ENCODE data around the gene TMIGD2.

TMIGD2 gene

GRCh38 chr19:4300589-4300988 lies 1.6 kb downstream of the TMIGD2 start:
- no peaks in the 10 kb centered on the region for H3K27me3 ChIP-seq (ENCODE audit: insufficient read depth, poor library complexity, severe bottlenecking)
- DNase-seq (ENCODE audit: low spot score) (no peak), ATAC-seq (ENCODE audit: low read depth) (no peak)
- H3K27ac ChIP-seq (ENCODE audit: poor library complexity, severe bottlenecking) = no peak overlapping the region
- no peaks in the 10 kb centered on the region for H3K9me3 ChIP-seq (ENCODE audit: severe bottlenecking)
- H3K4me3 ChIP-seq (ENCODE audit: severe bottlenecking) = no peak overlapping the region
- no peak for TF ChIP-seq CTCF (IDR thresholded peaks at IDR 0.05; ENCODE audit: poor library complexity, severe bottlenecking)
- no peaks in the 10 kb centered on the region for H3K36me3 ChIP-seq (ENCODE audit: low read depth)
- H3K4me1 ChIP-seq (ENCODE audit: insufficient read depth, poor library complexity, severe bottlenecking) = no peaks in the 10 kb centered on the region

- Histone ChIP-seq H3K9me3 (ENCODE audit: severe bottlenecking) (no peaks in the 10 kb centered on the region), H3K27ac (ENCODE audit: poor library complexity, severe bottlenecking) (no peak overlapping the region), H3K27me3 (ENCODE audit: insufficient read depth, poor library complexity, severe bottlenecking) (no peaks in the 10 kb centered on the region), H3K36me3 (ENCODE audit: low read depth) (no peaks in the 10 kb centered on the region), H3K4me3 (ENCODE audit: severe bottlenecking) (no peak overlapping the region), H3K4me1 (ENCODE audit: insufficient read depth, poor library complexity, severe bottlenecking) (no peaks in the 10 kb centered on the region)
- ATAC-seq (ENCODE audit: low read depth) (no peak), DNase-seq (ENCODE audit: low spot score) (no peak)
- no peak for TF ChIP-seq CTCF (IDR thresholded peaks at IDR 0.05; ENCODE audit: poor library complexity, severe bottlenecking)
Measured at GRCh38 chr19:4298810-4299550, 3.2 kb downstream of the TMIGD2 start.

GRCh38 chr19:4297901-4298809 lies 4.0 kb downstream of the TMIGD2 start:
- no peaks in the 10 kb centered on the region for H3K36me3 ChIP-seq (ENCODE audit: low read depth)
- H3K27me3 ChIP-seq (ENCODE audit: insufficient read depth, poor library complexity, severe bottlenecking) = no peaks in the 10 kb centered on the region
- H3K27ac ChIP-seq (ENCODE audit: poor library complexity, severe bottlenecking) = no peak overlapping the region
- ATAC-seq (ENCODE audit: low read depth) (no peak), DNase-seq (ENCODE audit: low spot score) (no peak)
- H3K9me3 ChIP-seq (ENCODE audit: severe bottlenecking) = no peaks in the 10 kb centered on the region
- no peaks in the 10 kb centered on the region for H3K4me1 ChIP-seq (ENCODE audit: insufficient read depth, poor library complexity, severe bottlenecking)
- no peak for TF ChIP-seq CTCF (IDR thresholded peaks at IDR 0.05; ENCODE audit: poor library complexity, severe bottlenecking)
- H3K4me3 ChIP-seq (ENCODE audit: severe bottlenecking) = no peak overlapping the region

- H3K36me3 ChIP-seq (ENCODE audit: low read depth) = no peaks in the 10 kb centered on the region
- H3K4me1 ChIP-seq (ENCODE audit: insufficient read depth, poor library complexity, severe bottlenecking) = no peaks in the 10 kb centered on the region
- ATAC-seq (ENCODE audit: low read depth) (no peak), DNase-seq (ENCODE audit: low spot score) (no peak)
- no peak for TF ChIP-seq CTCF (IDR thresholded peaks at IDR 0.05; ENCODE audit: poor library complexity, severe bottlenecking)
- no peaks in the 10 kb centered on the region for H3K9me3 ChIP-seq (ENCODE audit: severe bottlenecking)
- H3K4me3 ChIP-seq (ENCODE audit: severe bottlenecking) = no peak overlapping the region
- no peak overlapping the region for H3K27ac ChIP-seq (ENCODE audit: poor library complexity, severe bottlenecking)
- H3K27me3 ChIP-seq (ENCODE audit: insufficient read depth, poor library complexity, severe bottlenecking) = no peaks in the 10 kb centered on the region
Measured at GRCh38 chr19:4295972-4296771, 6.0 kb downstream of the TMIGD2 start.

Data from RWPE2 (cell line).